ENCODE data around the gene C6orf132. TPM values are rescaled to one million over a fixed set of nuclear protein-coding genes. Genes with fewer than 3 reads are reported as not detected.

Gene C6orf132, protein sequence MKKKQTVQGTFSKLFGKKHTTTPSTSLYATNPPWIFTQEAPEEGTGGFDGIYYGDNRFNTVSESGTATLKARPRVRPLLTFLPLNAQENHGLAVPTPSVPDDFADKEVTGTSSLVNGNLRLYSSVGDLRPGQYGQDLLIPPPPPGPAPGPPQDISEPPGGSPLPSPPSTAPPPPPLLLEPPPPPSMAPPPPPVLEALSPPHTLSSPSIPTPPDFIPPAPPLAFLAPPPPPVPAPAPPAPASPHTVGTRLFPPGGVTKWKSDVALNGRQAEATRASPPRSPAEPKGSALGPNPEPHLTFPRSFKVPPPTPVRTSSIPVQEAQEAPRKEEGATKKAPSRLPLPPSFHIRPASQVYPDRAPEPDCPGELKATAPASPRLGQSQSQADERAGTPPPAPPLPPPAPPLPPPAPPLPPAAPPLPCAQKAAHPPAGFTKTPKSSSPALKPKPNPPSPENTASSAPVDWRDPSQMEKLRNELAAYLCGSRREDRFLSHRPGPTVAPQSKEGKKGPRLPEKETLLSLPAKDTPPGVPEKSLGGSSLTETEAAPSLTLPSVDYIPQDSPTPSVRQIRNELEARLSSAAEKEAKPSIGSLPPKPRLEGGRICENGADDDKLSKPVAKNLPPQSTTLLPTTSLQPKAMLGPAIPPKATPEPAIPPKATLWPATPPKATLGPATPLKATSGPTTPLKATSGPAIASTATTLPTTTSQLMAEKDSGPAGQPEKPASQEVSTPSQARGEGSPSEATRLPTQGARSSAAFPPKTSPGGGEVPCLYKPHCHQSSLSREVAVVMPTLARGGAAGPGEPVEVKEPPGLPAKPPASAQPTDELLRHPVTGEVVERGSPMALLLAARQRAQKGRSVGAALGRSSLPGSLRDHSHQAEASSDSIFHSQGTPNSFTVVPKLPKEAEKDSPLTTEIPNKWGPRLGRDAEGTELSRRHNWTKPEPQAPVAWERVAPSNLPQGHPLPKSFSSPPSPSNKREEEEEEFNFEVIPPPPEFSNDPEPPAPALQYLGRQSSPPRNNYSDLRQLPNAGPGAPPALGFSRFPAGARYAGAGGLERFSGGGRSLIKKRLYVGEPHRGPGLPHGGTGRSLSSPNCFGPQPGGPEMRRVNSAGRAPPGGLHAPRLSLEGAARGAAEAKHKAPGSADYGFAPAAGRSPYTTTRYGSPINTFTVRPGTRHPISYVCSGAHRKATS
- 2.7 to 3.3 TPM (median 3.1 TPM) in 5 replicates for total RNA-seq (2022; extraction: Qiagen RNA extraction)

DNA sequence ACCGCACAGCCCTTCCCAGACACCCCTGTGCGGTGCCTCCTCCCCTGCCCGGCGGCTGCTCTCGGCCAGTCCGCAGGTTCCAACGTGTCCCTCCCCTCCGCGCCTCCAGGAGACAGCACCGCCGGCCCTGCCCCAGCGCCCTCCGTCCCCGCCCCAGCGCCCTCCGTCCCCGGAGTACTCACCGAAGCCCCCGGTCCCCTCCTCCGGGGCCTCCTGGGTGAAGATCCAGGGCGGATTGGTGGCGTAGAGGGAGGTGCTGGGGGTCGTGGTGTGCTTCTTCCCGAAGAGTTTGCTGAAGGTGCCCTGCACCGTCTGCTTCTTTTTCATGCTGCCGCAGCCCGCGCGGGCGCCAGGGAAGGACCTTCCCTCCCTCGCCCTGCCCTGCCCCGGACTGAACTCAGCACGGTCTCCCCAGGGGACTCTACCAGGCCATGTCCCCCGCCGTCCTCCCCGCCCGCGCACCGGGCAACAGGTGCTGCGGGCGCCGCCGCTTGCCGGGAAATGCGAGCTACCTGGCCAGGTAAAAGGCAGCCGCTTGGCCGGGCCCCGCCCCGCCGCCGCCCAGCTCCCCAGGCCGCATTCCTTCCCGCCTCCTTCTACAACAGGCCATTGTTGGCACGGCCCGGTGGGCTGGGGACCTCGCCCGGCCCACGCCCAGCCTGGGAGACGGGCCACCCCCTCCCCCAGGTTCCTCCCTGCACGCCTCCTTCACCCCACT is at the start of gene C6orf132:
C6orf132 (minus strand) TSS at position 503 of the 718 bp plus-strand sequence; CDS start at position 327, 176 bp downstream.

DNA sequence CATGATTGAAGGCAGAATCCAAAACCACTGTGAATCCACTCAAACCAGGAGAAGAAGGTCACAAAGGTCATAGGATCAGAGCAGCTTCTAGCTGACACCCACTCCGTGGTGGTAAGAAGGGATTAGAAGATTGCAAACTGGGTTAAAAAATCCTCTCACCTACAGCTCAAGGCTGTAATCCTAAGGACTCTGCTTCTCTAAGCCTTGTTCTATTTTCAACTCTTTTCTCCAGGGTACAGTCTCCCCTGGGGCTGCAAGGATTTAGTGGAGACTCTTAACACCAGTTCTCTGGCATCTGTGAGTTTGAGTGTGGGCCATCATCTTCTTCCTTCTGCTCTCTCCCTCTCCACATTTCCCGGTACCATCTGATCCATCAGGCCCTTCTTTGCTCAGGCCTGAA is 30.7 kb upstream of the C6orf132 start, which contains the start of gene GUCA1A:
GUCA1A (plus strand) TSS at position 264 of the 400 bp plus-strand sequence. CDS start 250 bp downstream, outside the sequence.

Other genes with a start within 250 kb of the C6orf132 start
- gene USP49, start 247.2 kb downstream of the C6orf132 start, total RNA-seq (2022; extraction: Qiagen RNA extraction) = 0.91 to 1.4 TPM (median 1.1 TPM) in 5 replicates
- 13.2 to 20.7 TPM (median 14.9 TPM) in 5 replicates for gene MED20, start 221.5 kb downstream of the C6orf132 start, total RNA-seq (2022; extraction: Qiagen RNA extraction)
- 38.5 to 49.8 TPM (median 40.9 TPM) in 5 replicates for gene BYSL, start 221.1 kb downstream of the C6orf132 start, total RNA-seq (2022; extraction: Qiagen RNA extraction)
- 121 to 173 TPM (median 155 TPM) in 5 replicates for gene CCND3, start 200.8 kb downstream of the C6orf132 start, total RNA-seq (2022; extraction: Qiagen RNA extraction)
- 10.9 to 15.6 TPM (median 13.1 TPM) in 5 replicates for gene TAF8, start 92.1 kb downstream of the C6orf132 start, total RNA-seq (2022; extraction: Qiagen RNA extraction)
- gene GUCA1A, start 30.7 kb upstream of the C6orf132 start, total RNA-seq (2022; extraction: Qiagen RNA extraction) = not detected in 5 replicates
- 0.39 to 0.66 TPM (median 0.45 TPM) in 5 replicates for gene GUCA1B, start 52.3 kb upstream of the C6orf132 start, total RNA-seq (2022; extraction: Qiagen RNA extraction)
- 33.8 to 38.3 TPM (median 36.0 TPM) in 5 replicates for gene MRPS10, start 75.2 kb upstream of the C6orf132 start, total RNA-seq (2022; extraction: Qiagen RNA extraction)